GM18508 (cell line): ENCODE results near the gene ARHGAP12.

Experiments used
- ATAC-seq: cut with Tn5 transposase; IDR thresholded peaks from one replicate; pipeline ENCODE4 v1.9.1; 2021; ENCODE audit warnings: moderate number of reproducible peaks; ENCODE audit not compliant: insufficient read depth, unreplicated experiment

Gene ARHGAP12

GRCh38 chr10:31886885-31887284 is 41.7 kb downstream of the ARHGAP12 start:
- ATAC-seq, result no peak

GRCh38 chr10:31885971-31886370 is 42.7 kb downstream of the ARHGAP12 start:
- ATAC-seq, result no peak

GRCh38 chr10:31884386-31884785 is 44.2 kb downstream of the ARHGAP12 start:
- ATAC-seq, result no peak

GRCh38 chr10:31883397-31883796 is 45.2 kb downstream of the ARHGAP12 start:
- ATAC-seq, result no peak

DNA sequence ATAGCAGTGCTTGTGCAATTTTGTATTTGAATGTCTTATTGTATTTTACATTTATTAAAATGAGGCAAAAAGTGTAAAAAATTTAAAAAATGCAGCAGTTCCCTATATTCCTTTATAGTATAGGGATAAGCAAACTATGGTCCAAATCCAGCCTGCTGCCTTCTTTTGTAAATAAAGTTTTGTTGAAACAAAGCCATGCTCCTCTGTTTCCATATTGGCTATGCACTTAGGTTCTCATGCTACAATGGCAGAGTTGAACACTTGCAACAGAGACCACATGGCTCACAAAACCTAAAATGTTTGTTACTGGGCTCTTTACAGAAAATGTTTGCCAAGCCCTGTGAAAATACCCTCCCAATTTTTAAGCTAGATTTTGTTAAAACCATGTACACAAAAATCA is 50.1 kb downstream of the ARHGAP12 start:
- ATAC-seq, result no peak

DNA sequence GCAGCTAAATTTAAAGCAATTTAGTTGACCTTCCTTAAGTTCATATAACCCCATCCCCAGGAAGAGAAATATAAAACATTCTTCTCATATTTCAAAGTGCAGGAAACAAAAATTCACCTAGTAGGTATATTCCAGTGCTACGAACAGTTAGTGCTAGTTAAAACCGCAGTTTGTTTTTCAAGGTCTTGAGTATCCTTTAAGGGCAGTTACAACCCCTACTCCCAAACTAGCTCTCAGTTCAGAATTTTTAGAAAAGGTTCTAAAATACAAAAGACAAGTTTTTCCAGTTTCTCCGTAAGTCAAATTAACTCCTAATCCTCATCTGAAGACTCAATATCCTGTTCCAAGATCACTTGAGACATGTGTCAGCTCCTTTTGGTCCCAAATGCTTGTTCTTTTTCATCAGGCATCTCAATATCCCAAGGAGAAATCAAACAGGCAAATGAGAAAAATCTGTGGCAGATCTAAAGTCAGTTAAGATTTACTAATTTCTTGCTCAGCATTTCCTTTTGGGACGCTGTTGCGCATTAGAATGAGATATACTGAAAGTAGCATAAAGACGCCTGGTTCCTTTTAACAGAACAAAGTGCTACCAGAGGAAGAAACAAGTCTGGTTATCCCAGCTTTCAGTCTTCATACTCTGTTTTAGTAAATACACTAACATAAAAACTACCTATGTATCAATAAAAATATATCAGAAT is 51.8 kb downstream of the ARHGAP12 start:
- ATAC-seq, result no peak

DNA sequence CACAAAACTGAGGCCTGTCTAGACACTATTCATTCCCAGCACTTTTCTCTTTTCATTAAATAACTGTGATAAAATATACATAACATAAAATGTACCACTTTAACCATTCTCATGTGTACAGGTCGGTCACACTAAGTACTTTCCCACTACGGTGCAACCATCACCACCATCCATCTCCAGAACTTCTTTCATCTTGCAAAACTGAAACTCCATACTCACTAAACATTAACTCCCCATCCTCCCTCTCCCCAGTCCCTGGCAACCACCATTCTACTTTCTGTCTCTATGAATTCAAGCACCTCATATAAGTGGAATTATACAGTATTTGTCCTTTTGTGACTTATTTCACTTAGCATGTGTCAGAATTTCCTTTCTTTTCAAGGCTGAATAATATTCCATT is 53.0 kb downstream of the ARHGAP12 start:
- ATAC-seq, result peak; percentile 92

DNA sequence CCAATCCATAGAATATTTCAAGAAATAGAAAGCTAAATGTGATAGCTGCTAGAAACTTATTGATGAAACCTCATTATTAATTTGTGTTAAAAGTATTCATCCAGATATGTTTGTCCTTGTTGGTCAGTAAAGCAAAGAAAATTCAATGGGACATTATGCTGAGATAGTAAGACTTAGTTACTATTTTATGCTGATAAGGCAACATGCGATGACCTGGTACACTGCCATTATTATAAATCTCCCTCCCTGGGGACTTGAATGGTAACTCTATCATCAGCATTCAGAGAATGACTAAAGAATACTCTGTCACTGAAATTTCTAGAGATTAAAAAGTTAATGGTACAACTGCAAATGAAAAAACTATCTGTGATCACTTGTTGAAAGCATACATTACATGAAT is 54.9 kb downstream of the ARHGAP12 start:
- ATAC-seq, result no peak

GRCh38 chr10:31871266-31872065 is 57.2 kb downstream of the ARHGAP12 start:
- no peak for ATAC-seq

DNA sequence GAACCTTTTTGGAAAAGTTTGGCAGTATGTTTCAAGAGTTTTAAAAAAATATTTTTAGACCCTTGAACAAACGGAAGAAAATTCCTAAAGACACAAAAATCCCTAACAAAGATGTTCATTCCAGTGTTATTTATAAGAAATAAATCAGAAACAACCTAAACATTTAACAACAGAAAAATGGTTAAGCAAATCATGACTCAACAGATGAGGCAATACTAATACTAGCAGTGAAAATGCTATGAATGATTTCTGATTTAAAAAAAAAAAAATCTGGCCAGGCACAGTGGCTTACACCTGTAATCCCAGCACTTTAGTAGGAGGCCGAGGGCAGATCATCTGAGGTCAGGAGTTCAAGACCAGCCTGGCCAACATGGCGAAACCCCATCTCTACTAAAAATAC is 61.0 kb downstream of the ARHGAP12 start:
- ATAC-seq, result no peak

GRCh38 chr10:31866118-31866670 is 62.4 kb downstream of the ARHGAP12 start:
- no peak for ATAC-seq

DNA sequence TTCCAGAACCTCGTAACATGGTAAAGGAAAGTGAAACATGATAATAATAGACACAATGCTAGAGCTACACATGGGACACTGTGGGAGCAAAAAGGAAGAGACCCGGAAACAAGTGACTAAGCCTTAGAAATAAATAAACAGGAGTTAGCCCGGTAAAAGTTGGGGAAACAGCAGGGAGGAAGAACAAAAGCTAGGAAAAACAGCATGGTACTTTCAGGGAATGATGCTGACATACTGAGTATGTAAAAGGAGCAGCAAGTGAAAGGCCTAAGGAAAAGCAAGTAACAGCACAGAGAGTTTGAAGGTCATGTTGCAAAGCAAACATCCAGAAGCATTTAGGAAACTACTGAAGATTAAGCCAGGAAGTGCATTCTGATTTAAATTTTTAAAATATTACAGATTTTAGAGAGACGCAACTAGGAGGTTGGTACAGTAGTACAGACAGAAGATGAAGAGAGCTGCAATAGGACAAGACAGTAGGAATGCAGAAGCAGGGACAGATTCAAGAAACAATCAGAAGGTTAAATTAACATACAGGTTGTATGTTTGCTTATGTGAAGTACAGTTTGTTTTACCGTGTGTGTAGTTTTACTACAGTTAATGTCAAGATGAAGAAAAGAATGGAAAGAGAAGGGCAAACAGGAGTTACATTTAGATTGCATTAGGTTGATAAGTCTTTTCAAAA is 63.7 kb downstream of the ARHGAP12 start:
- ATAC-seq, result no peak

GRCh38 chr10:31855033-31855432 is 73.6 kb downstream of the ARHGAP12 start:
- no peak for ATAC-seq

DNA sequence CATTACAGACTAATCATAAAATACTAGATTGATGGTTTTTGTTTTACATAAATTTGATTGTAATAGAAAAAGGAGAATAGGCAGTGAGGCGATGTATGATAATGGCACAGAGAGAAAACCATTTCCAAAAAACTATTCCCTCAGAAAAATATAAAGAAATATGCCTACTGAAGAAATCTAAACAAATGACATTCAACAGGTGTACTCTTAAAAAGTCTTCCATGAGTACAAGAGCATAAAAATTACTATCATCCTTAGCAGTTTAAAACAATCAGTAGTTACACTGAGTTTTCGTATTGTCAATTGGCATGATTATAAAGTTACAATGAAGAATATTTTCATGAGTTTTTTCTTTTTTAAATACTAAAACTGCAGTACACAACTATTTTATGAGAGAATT is 75.0 kb downstream of the ARHGAP12 start:
- ATAC-seq, result no peak

DNA sequence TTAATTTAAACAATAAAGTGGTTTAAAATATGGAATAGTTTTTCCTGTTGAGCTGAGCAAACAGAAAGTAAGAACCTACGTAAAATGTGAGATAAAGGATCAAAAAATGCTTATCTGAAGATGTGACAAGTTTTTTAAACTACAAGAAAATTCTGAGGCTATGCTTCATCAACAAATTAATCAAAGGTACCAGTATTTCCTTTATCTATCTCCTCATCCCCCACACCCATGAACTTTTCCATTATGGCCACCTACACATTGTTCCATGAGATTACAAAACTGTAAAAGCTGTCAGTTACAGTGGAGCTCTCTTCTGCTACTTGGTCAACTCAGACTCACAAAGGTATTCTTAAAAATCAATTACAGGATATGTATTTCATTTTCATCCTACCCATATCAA is 77.4 kb downstream of the ARHGAP12 start:
- ATAC-seq, result no peak

DNA sequence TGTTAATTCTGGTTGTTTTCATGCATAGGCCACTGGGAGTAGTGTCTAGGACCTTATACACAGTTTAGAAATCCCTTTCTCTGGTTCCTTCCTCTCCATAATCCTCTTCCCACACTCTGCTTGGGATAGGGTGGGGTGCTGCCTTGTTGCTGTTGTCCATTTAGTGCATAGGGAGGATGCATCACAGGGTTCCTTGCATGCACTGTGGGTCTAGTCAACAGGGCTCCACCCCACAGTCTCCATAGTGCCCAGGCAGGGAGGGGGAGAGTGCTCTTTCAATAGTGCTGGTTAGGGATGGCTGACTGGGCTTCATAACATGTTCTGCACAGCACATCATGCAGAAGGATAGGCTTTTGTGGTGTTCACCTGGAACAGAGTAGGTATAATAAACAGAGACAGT is 81.1 kb downstream of the ARHGAP12 start:
- ATAC-seq, result no peak

DNA sequence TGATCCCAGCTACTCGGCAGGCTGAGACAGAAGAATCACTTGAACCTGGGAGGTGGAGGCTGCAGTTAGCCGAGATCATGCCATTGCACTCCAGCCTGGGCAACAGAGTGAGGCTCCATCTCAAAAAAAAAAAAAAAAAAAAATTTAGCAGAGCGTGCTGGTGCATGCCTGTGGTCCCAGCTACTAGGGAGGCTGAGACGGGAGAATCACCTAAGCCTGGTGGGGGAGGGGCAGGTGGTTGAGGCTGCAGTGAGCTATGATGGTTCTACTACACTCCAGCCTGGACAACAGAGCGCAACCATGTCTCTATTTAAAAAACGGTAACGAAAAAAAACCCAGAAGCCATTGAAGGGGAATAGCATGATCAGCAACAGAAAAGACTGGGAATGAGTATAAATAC is 89.9 kb downstream of the ARHGAP12 start:
- ATAC-seq, result no peak

GRCh38 chr10:31838065-31838464 is 90.6 kb downstream of the ARHGAP12 start:
- no peak for ATAC-seq

DNA sequence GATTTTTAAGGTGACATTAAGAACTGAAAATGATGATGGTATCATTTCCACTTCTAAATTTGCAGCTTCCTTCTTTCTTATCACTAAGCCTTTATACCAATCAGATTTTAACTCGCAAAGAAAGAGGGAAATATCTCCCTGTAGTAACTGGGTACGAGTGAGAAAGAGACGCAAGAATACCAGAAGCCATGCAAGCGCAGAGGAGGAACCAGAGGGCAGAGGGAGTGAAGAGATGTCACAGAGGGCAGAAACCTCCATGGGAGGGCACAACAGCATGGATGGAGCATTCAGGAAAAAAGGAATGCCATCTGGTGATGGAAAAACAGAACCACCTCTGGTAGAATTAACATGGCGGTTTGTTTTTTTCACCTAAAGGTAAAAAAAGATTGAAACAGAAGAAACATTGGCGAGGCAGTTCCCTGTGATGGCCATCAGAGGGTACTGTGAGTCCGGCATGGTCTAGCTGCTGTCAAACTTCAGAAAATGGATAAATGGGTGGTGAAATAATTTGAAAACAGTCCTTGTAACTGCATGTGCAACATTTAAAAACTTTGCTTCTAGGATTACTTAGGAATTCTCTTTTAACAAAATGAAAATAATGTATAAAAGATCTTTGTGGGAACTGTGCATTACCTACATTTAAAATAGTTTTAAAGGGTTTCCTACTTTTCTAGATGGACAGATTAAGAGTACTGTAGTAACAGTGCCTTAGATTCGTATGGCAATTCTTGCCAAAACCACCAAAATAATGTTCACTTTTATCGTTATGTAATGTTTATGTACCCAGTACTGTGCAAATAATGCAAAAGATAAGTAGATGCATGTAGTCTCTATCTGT is 91.8 kb downstream of the ARHGAP12 start:
- no peak for ATAC-seq

GRCh38 chr10:31833753-31834152 is 94.9 kb downstream of the ARHGAP12 start:
- no peak for ATAC-seq
